Fibroblast of peridontal ligament (primary cell): Measurements from ENCODE around the gene NFAT5.
A peak's percentile ranks its signal among the peaks of the same experiment; 100 is the strongest.
"Not testable (repeated sequence)": the region's sequence is repeated elsewhere in the genome, so short reads cannot be mapped to it uniquely, and the experiment has no call there.

Source experiments
- DNase-seq: peaks from one replicate; pipeline ENCODE4 v3.0.0-alpha.2; 2010; ENCODE audit errors: extremely low read depth

Gene NFAT5

GRCh38 chr16:69637206-69637865 is 71.6 kb downstream of the NFAT5 start:
- not testable (repeated sequence) for DNase-seq

DNA sequence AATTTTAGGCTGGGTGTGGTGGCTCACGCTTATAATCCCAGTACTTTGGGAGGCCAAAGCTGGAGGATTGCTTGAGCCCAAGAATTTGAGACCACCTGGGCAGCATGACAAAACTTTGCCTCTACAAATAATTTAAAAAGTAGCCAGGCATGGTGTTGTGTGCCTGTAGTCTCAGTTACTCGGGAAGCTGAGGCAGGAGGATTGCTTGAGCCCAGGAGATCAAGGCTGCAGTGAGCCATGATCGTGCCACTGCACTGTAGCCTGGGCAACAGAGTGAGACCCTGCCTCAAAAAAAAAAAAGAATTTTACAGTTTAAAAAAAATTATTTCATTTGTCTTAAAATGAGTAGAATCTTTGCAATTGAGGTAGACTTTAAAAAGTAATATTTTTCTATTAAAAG is 78.2 kb downstream of the NFAT5 start:
- not testable (repeated sequence) for DNase-seq

GRCh38 chr16:69644790-69645189 is 79.0 kb downstream of the NFAT5 start:
- peak; percentile 48 for DNase-seq

GRCh38 chr16:69647020-69647419 is 81.3 kb downstream of the NFAT5 start:
- DNase-seq = no peak

GRCh38 chr16:69651217-69651616 is 85.5 kb downstream of the NFAT5 start:
- DNase-seq = no peak

- DNase-seq = no peak
Observed at GRCh38 chr16:69654280-69654931, 88.6 kb downstream of the NFAT5 start.

- DNase-seq = no peak
Observed at GRCh38 chr16:69660166-69660565, 94.4 kb downstream of the NFAT5 start.

DNA sequence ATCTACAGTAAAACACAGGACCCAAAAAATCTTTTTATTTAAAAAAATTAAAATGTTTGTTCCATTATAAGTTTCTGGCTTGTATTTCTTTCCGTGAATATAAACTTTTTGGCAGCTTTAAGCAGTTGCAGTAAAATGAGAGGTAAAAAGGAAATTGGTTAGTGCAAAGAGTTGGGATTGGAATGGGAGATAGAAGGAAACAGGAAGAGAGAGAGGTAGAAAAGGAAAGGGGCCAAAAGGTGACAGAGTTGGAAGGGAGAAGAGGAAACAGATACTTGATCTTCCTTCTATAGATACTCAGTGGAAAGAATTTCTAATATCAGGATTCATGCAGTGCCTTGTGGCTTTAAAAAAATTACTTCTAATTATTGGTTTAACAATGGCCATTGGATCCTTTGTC is 97.1 kb downstream of the NFAT5 start:
- DNase-seq = no peak

DNA sequence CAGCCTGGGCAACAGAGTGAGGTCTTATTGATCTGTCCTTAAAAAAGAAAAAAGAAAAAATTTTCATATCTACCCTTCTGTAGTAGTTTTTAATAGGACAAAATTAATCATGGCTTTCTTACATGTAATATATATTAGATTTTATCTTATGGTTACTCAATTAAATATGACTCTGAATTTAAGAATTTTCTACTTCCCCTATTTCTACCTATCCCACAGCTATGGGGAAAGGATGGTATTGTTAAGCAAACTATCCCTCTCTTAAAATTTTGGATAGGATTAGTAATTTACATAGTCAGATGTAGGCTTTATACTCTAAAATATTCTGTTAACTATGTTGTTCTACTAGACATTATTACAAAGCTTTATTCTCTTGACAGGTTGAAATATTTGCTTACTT is 98.1 kb downstream of the NFAT5 start:
- DNase-seq = no peak

GRCh38 chr16:69669577-69669976 is 103.8 kb downstream of the NFAT5 start:
- DNase-seq = peak; percentile 33

DNA sequence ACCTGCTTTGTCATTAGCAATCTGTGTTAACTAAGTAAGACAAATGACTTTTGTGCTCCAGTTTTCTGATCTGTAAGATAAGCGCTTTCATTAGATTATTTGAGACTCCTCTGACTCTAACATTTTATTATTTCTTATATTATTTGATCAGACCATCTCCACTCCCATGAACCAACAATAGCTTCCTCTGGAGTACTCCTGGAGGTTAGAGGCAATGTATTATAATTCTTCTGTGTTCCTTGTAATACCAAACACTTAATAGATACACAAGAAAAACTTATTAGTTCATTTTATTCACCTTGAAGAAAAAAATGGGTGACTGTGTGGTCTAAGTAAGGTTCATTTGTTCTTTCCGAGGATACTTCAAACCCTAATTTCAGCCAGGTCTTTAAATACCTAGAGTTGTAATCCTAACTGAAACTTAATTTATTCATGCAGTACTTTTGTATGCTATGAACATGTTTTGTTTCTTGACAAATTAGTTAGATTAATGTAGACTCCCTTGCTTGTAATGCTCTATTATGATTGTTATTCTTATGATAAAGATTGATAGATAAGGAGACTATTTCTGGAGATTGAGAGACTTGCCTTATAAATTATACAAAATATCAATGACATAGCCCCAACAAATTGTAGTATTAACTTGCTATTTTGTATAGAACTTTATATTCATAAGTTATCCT is 106.7 kb downstream of the NFAT5 start:
- DNase-seq = no peak

DNA sequence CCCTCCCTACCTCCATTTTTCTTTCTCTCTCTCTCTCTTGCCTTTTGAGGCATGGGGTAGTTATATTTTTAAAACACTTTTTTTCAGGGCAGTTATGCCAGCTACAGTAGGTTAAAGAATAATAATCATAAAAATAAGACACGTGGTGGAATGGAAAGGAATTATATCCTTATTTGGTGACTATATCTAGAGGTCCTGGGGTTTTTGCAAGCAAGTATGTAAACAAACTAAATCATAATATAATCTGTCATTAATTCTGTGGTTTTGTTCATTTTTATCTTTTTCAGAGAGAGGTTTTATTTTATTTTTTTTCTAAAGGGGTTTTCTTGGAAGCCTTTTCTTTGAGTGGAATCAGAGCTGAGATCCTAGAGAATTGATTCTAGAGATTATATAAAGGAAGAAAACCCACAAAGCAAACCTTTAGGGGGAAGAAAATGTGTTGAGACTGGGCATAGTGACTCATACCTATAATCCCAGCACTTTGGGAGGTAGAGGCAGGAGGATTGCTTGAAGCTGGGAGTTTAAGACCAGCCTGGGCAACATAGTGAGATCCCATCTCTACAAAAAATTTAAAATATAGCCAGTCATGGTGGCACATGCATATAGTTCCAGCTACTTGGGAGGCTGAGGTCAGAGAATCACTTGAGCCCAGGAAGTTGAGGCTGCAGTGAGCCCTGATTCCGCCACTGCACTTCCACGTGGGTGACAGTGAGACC is 107.4 kb downstream of the NFAT5 start:
- peak; percentile 49 for DNase-seq

- no peak for DNase-seq
Observed at GRCh38 chr16:69680358-69680757, 114.6 kb downstream of the NFAT5 start.

DNA sequence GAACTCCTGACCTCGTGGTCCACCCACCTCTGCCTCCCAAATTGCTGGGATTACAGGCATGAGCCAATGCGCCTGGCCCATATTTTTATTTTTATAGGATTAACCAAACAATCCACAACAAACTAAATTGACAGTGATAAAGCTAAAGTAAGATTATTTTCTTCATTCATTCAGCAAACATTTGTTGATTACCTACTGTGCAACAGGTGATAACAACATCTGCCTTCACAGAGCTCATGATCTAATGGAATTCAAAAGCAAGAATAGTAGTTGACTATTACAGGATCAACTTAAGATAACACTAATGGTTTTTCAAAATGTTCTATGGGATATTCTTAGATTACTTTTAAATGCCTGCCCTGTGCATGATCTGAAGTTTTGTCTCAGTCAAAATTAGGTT is 122.8 kb downstream of the NFAT5 start:
- no peak for DNase-seq

DNA sequence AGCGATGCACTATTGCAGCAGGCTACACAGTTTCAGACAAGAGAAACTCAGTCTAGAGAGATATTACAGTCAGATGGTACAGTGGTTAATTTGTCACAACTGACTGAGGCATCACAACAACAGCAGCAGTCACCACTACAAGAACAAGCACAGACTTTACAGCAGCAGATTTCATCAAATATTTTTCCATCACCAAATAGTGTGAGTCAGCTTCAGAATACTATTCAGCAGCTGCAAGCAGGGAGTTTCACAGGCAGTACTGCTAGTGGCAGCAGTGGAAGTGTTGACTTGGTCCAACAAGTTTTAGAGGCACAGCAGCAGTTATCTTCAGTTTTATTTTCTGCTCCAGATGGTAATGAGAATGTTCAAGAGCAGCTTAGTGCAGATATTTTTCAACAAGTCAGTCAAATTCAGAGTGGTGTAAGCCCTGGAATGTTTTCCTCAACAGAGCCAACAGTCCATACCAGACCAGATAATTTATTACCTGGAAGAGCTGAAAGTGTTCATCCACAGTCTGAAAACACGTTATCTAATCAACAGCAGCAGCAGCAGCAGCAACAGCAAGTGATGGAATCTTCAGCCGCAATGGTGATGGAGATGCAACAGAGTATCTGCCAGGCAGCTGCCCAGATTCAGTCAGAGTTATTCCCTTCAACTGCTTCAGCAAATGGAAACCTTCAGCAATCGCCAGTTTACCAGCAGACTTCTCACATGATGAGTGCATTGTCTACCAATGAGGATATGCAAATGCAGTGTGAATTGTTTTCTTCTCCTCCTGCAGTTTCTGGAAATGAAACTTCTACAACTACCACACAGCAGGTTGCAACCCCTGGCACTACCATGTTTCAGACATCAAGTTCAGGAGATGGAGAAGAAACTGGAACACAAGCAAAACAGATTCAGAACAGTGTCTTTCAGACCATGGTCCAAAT is 126.5 kb downstream of the NFAT5 start:
- DNase-seq = peak; percentile 34

GRCh38 chr16:69693916-69694315 is 128.2 kb downstream of the NFAT5 start:
- DNase-seq = no peak

- no peak for DNase-seq
Observed at GRCh38 chr16:69698404-69698803, 132.6 kb downstream of the NFAT5 start.

DNA sequence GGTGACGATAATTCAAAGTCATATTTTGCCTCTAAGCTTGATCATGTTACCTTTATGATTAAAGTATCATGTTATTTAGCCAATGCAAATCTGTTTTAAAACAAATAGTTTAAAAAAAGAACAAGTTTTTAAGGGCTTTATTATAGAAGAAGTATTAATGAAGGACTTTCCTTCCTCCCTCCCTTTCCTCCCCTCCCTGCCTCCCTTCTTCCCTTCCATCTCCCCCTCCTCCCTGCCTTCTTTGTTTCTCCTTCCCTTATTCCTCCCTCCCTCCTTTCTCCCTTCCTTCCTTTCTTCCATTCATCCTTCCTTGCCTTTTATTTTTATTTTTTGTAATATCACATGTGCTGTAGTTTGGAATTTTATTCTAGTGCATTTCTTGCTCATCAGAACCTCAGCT is 134.1 kb downstream of the NFAT5 start:
- DNase-seq = no peak

- DNase-seq = no peak
Observed at GRCh38 chr16:69701452-69701851, 135.7 kb downstream of the NFAT5 start.

GRCh38 chr16:69701866-69702265 is 136.1 kb downstream of the NFAT5 start:
- DNase-seq = no peak

DNA sequence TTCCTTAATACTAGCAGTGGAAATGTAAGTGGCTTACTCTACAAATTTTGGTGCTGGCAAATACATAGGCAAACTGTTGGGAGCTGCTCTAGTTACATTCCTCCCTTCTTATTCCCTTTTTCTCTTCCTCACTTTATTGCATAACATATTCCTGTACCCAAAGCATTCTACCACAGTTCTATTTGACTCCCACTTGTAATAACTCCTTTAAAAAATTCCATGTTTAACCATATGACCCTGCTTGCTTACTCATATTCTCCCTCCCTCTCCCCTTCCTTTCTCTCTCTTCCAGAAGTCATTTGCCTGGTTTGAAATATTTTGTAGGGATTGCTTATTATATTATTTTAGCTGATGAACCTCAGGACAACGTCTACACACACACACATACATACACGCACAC is 137.9 kb downstream of the NFAT5 start:
- peak; percentile 68 for DNase-seq
